ENCODE data around the gene UST. TPM values are rescaled to one million over a fixed set of nuclear protein-coding genes. Genes with fewer than 3 reads are reported as not detected.

The UST gene
- total and polyA plus RNA-seq, 2 of the 8 experiments (the other 6 are each of a cell fraction or from before 2014, with no cell fraction given), result 13.5 to 34.5 TPM

DNA sequence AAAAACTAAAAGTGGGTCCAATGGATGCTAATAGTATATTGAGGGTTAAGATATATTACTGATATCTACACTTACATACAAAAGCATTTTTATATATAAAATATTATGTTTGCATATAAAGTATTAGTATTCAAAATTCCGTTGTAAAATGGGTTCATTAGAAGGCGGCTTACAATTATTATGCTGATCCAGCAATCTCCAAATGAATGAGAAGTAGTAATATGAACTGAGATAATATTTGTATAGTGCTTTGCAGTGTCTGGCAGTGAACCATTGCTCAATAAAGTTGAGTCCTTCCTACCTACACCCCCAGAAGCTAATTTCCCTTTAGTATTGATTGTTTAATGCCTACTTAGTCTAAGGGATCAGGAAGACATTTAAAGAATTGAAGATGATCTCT is 146.2 kb downstream of the UST start:
- no peaks in the 10 kb centered on the region for H3K27me3 ChIP-seq (replicated peaks in 1 of 4; ENCODE audit: control insufficient read depth in 3 of 4, extremely low read depth in 1 of 4, insufficient read depth in 3 of 4, low read length in 3 of 4)
- H2BK12ac ChIP-seq (ENCODE audit: low read depth, low read length), result no peak overlapping the region
- H3K9me3 ChIP-seq (ENCODE audit: insufficient read depth in 2 of 2, low read depth in 1 of 2, low read length in 1 of 2), result no peaks in the 10 kb centered on the region
- H2AFZ ChIP-seq (ENCODE audit: low read length), result no peak overlapping the region
- H4K91ac ChIP-seq (replicated peaks; ENCODE audit: insufficient read length, low read length), result no peak overlapping the region
- no peak overlapping the region for H3K27ac ChIP-seq (ENCODE audit: low read depth, low read length)
- H3K4me3 ChIP-seq (ENCODE audit: extremely low read depth in 1 of 4, insufficient read depth in 2 of 4, low read depth in 3 of 4, low read length in 4 of 4), result no peak overlapping the region
- H3K4me1 ChIP-seq (replicated peaks in 1 of 4; ENCODE audit: control insufficient read depth in 3 of 4, insufficient read depth in 4 of 4, low read length in 3 of 4), result no peaks in the 10 kb centered on the region
- 0 out of 8 replicates have a peak, but pooled peaks cover 0 to 3% (median 1%) of the 10 kb centered on the region in 4 experiments for H3K36me3 ChIP-seq (ENCODE audit: control insufficient read depth in 2 of 4, insufficient read depth in 4 of 4, low read length in 3 of 4)
- CTCF ChIA-PET (ENCODE audit: partially characterized antibody), result interaction anchor here (1.1 to 1.3 kb wide), 2 partner anchors 24 to 49 kb away, joined by 3 read pairs; no protein-coding TSS in a partner anchor
- H2AK5ac ChIP-seq (ENCODE audit: low read depth, low read length), result no peak overlapping the region
- no peak overlapping the region for H3K4ac ChIP-seq (replicated peaks; ENCODE audit: insufficient read length, low read depth, low read length)
- no peak overlapping the region for H4K5ac ChIP-seq (ENCODE audit: insufficient read length, low read depth, low read length)
- 0 out of 2 replicates have a peak, but pooled peaks cover 2% of the 10 kb centered on the region for H3K79me1 ChIP-seq (ENCODE audit: low read depth, low read length)
- no peak overlapping the region for H3K9ac ChIP-seq (replicated peaks in 1 of 4; ENCODE audit: extremely low read depth in 1 of 4, low read depth in 3 of 4, low read length in 3 of 4)
- H2BK15ac ChIP-seq (ENCODE audit: low read length), result no peak overlapping the region
- no peak overlapping the region for H3K4me2 ChIP-seq (ENCODE audit: insufficient read depth in 1 of 2, low read depth in 2 of 2, low read length in 2 of 2)
- H3K79me2 ChIP-seq (ENCODE audit: control insufficient read depth in 1 of 2, insufficient read depth in 2 of 2, low read length in 2 of 2), result no peaks in the 10 kb centered on the region; a peak in 1 of 4 replicates
- POLR2A ChIA-PET (ENCODE audit: partially characterized antibody), result no interaction called here
- no peaks in the 10 kb centered on the region for H4K20me1 ChIP-seq (replicated peaks in 1 of 2; ENCODE audit: control insufficient read depth in 1 of 2, insufficient read depth in 2 of 2, low read length in 2 of 2)
- 87% methylated on average over 2 of the region's 2 CpGs; no CpG with 5 or more reads in 1 of the 2 experiments for WGBS, 2 experiments (ENCODE audit: extremely low coverage in 1 of 2, insufficient coverage in 1 of 2, insufficient read length in 1 of 2, insufficient replicate concordance in 2 of 2, low coverage in 1 of 2, low lambda C conversion rate in 2 of 2, missing lambda C conversion rate in 1 of 2)
- no peak overlapping the region for H3K23ac ChIP-seq (ENCODE audit: insufficient read length)
- H2BK20ac ChIP-seq (ENCODE audit: low read length), result no peak overlapping the region
- no peak overlapping the region for H3K18ac ChIP-seq (ENCODE audit: extremely low read depth, low read length)
- H3K23me2 ChIP-seq (ENCODE audit: low read depth, low read length), result no peaks in the 10 kb centered on the region
- no peak overlapping the region for H2BK120ac ChIP-seq (replicated peaks; ENCODE audit: low read depth, low read length)
- no peak overlapping the region for H3K56ac ChIP-seq (replicated peaks; ENCODE audit: insufficient read length, low read depth, low read length)
- FAIRE-seq, result no peak
- H2BK5ac ChIP-seq (ENCODE audit: low read depth, low read length), result no peak overlapping the region
- no peak for DNase-seq (ENCODE audit: low read depth in 1 of 2, low spot score in 2 of 2)
- no peak overlapping the region for H4K8ac ChIP-seq (ENCODE audit: extremely low read depth, insufficient read depth, low read length)
- no peak overlapping the region for H3K14ac ChIP-seq (ENCODE audit: insufficient read length)
- TF ChIP-seq CHD1 (IDR thresholded peaks at IDR 0.05; ENCODE audit: low read depth, low read length) (no peak), SP2 (IDR thresholded peaks at IDR 0.05; ENCODE audit: low read length) (no peak), POLR2A (IDR thresholded peaks at IDR 0.05; ENCODE audit: control extremely low read depth in 1 of 2, low read depth in 2 of 2, low read length in 2 of 2) (no peak), MAFK (IDR thresholded peaks at IDR 0.05; ENCODE audit: low read depth, low read length) (no peak), TEAD4 (IDR thresholded peaks at IDR 0.05; ENCODE audit: low read depth, low read length) (no peak), RFX5 (IDR thresholded peaks at IDR 0.05; ENCODE audit: borderline replicate concordance, low read depth, low read length) (no peak), NRF1 (IDR thresholded peaks at IDR 0.05; ENCODE audit: low read depth, low read length) (no peak), JUND (IDR thresholded peaks at IDR 0.05; ENCODE audit: low read length) (no peak)

Data from H1 (cell line).